GM18519 (cell line): ENCODE results near the gene PLA2G4F.
"Not testable (repeated sequence)": the region's sequence is repeated elsewhere in the genome, so short reads cannot be mapped to it uniquely, and the experiment has no call there.

Source experiments
- ATAC-seq: cut with Tn5 transposase; IDR thresholded peaks from one replicate; pipeline ENCODE4 v1.9.1; 2021; ENCODE audit warnings: mild to moderate bottlenecking, moderate library complexity; ENCODE audit not compliant: unreplicated experiment, low FRiP score

PLA2G4F gene

DNA sequence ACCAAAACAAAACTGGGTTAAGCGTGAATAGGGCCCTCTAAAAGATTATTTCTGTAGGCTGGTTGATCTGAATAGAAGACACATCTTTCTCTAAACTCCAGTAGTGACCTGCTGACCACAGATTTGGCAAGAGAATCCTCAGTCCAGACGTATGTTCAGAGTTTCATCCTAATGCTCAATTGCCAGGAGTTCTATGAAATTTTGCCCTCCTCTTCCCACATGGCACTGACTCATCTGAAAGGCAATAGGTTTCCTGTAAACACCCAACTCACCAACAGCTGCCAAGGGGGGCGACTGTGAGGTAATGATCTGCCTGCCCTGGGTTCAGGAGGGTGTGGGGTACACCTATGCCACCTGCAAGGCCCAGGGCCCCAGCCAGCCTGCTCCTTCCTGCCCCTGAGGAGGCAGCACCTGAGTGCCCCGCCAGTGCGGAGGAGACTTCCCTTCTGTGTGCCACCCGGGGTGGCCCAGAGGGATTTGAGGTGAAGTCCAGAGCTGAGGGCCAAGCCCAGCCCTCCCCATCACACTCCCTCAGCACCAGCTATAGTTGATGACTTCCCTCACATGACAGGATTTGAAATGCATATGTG lies 53.7 kb downstream of the PLA2G4F start:
- ATAC-seq, result no peak

DNA sequence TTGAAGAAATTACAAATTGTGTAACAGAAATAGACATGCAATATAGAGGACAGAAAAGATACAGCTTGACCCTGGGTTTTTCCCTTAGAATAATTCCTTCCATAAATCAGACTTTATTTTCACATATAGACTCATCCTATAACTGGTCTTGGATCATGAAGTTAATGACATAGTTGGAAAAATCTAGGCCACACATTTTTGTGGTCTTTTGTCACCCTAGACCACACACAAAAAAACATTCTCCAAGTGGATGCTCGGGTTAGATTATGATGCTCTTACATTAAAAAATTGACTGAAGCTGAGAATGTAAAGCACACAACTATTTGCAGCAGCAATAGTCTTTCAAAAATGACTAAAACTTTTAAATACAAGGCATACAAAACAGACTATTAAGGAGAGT lies 54.6 kb downstream of the PLA2G4F start:
- no peak for ATAC-seq

DNA sequence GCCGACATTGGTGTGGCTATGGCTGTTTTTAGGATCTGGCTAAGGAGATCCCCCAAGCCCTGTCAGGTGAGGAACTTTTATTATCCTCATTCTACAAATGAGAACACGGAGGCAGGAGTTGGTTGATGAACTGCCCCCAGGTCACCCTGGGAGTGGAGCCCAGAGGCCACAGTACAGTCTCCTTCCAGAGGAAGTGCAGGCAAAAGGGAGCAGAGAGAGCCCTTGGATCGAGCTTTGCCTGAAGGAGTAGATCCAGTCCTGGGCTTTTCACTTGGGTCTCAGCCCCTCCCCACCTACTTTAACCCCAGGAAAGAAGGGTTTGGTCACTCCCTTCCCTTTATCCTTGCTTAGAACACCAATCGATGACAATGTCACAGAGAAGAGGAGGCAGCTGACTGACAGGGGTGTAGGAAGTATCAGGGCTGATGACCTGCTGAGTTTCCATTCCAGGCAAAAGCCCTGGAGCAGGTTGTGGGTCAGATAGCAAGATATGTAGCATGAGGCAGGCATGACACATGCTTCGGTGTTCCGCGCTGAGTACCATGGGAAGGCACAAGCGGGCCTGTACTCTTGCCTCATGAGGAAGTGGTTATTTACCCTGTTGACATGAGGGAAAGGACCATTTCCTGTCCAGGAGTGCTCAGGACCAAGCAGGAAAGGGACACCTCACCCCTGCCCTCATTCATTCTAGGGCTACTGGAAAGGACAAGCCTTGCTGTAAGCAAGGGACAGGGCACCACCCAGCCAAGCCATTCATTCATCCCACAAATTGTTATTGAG lies 56.2 kb downstream of the PLA2G4F start:
- ATAC-seq, result no peak

DNA sequence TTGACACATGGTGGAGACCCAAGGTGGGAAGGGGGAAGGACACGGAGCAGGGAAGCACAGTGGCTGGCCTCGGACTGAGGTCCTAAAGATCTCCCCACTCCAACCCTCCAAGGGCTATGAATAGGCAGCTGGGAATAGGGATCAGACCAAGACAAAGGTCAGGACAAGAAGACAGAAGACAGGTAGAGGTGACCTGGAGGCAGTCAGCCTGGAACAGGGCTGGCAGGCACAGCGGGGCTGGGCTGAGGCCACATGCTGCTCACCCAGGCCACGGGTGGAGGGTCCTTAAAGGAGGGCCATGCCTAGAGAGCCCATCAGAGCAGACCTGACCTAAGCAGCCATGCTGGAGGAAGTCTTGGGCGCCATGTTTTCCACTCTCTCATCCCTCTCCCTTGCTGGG lies 59.4 kb downstream of the PLA2G4F start:
- ATAC-seq, result no peak

DNA sequence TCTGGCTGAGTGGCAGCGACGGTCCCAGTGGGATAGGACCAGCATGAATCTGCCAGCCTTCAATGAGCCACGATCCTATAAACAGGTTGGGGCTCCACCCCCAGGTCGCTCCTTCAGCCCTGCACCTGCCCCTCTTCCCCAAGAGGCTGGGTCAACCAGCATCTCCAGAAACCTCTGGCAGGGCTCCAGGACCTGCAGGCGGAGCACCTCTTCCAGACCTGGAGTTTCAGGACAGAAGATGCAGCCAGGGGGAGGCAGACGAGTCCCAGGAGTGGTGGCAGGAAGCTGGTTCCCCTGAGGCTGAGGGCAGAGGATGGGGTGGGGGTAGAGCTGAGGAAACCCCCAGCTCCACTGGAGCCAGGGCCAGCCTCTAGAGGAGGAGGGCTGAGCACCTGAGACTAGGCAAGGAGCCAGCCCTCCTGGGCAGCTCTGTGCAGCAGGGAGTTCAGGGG lies 61.9 kb downstream of the PLA2G4F start, which contains the start of gene PLA2G4D:
Gene PLA2G4D (minus strand): TSS at position 51 of the 452 bp plus-strand sequence. CDS start 103 bp downstream, outside the sequence.
- no peak for ATAC-seq

DNA sequence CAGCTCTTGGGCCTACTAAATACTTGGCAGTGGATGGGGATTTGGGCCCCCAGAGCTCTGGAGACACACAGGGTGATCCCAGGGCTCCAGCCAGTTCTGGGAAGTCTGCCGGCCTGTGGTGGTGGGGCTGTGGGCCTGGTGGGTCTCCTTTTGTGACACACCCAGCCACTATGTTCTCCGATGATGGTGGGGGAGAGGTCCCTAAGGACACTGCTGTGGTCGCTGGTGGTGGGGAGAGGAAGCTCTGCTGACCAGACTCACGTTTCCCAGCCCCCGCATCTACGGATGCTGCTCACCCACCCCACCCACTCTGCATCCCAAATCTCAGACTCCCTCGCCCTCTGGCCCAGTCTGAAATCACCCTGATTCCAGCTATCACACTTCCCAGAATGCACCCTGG lies 62.5 kb downstream of the PLA2G4F start:
- no peak for ATAC-seq

DNA sequence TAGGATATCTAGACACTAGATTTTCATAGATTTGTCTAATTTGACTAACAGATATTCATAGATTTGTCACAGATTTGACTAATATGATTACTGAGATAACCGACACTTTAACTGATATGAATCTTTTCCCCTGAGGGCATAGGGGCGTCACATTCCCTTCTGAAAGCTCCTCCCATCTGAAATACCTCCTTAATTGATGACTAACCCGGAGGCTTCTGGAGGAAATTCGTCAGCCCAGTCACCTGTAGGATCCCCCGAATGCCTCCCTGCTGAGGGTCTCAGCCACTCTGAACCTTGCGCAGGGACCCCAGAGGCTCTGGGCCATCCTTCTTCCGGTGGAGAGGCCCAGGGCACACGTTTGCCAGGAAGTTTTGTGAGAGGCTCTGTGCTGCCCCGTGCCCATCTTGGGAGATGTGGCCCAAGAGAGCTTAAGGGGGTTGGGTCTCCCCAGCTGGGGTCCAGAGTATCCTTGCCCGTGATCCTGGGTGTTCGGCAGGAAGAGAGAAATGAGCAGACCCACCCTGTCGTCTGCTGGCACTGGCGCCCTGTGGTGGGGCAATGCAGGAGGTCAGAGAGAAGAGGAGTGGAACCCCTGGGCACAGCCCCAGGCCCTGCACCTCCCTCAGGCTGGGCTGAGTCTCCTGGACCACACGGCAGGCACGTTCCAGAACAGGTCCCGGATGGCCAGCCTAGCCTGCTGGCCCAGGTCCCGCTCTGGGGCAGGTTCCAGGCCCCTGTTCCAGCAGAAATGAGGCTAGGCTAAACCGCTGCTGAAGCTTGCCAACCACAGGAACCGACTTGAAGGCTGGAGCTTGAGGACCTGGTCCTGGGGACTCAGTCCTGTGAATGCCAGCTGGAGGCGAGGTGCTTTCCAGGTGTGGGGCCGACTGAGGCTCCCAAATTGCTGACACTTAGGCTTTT lies 63.8 kb downstream of the PLA2G4F start:
- no peak for ATAC-seq

DNA sequence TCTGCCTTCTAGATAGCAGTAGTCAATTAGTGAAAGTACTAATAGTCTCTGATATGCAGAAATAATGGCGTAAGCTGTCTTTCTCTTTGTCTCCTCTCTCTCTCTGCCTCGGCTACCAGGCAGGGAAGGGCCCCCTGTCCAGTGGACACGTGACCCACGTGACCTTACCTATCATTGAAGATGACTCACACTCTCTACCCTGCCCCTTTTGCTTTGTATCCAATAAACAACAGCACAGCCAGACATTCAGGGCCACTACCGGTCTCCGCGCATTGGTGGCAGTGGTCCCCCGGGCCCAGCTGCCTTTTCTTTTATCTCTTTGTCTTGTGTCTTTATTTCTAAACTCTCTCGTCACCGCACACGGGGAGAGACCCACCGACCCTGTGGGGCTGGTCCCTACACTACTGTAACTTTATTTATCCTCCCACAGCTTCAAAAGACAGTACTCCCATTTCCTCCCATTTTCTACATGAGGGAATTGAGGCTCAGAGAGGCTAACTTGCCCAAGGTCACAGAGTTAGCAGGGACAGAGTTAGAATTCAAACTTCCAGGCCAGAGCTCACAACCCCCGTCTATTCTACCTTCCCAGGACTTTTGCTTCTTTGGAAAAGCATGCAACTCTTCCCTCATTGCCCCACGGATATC lies 64.6 kb downstream of the PLA2G4F start:
- ATAC-seq, result not testable (repeated sequence)

DNA sequence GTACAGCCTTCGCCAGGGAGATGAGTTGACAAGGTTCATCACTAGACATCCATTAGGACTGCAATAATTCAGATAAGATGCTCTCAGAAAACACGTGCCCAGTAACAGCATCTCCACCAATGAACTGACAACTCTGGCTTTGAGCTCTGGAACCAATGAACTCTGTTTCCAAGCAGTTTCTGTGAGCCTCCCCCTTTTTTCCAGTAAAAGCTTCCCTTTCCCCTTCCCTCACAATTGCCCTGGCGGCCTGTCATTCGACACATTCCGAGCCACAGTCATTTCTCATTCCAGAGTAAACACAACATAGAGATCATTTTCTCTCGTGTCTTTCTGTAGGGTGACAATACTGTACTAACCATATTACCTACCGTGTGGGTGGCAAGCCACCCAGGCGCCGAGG lies 65.7 kb downstream of the PLA2G4F start:
- no peak for ATAC-seq

DNA sequence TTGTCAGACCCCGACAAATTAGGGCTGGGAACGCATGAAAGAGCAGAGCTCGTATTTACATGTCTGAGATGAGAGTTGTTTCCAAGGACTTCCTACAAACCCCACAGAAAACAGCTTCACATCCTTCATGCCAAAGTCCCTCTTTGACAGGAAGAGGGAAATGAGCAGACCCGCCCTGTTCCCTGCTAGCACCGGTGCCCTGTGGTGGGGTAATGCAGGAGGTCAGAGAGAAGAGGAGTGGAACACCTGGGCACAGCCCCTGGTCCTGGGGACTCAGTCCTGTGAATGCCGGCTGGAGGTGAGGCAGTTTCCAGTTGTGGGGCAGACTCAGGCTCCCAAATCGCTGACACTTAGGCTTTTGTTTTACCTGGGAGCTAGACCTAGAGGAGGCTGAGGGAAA lies 66.1 kb downstream of the PLA2G4F start:
- ATAC-seq, result no peak

DNA sequence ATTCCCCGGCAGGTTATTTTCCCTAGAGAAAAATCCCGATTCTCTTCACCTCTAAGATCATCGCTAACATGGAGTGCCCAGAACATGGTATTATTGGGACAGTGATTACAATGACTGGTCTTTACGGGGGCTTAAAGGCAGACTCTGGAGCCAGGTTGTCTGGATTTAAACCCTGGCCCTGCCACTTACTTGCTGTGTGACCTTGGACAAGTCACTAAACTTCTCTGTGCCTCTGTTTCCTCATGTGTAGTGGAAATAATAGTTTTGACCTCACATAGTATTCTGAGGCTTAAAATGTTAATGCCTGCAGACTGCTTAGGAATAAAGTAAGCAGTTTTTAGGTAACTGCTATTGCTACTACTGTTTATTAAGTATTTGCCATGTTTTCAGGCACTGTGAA lies 66.5 kb downstream of the PLA2G4F start:
- ATAC-seq, result no peak
